WTC11 (cell line): ENCODE results near the gene GPR63. TPM values are rescaled to one million over a fixed set of nuclear protein-coding genes. Genes with fewer than 3 reads are reported as not detected.

ENCODE experiments used
- ATAC-seq: fragments of 200-7000 bp; cut with Tn5 transposase; 2 replicates; pipeline ENCODE4 v1.10.0; 2021; ENCODE audit warnings: mild to moderate bottlenecking, moderate library complexity
- CTCF ChIA-PET: fragments of 300-600 bp; sonication (Branson Sonifier 250); formaldehyde crosslinking; loops from one replicate; lab custom pipeline; 2021; ENCODE audit warnings: antibody characterized with exemption; lab: Charles Lee
- POLR2A ChIA-PET: fragments of 350-600 bp; sonication (Branson Sonifier 250); formaldehyde crosslinking; loops from one replicate; lab custom pipeline; 2021; ENCODE audit warnings: antibody characterized with exemption; lab: Charles Lee
- DNase-seq: peaks from one replicate; pipeline ENCODE4 v3.0.0; 2021; ENCODE audit warnings: low spot score
- H3K27ac Mint-ChIP-seq: 2 replicates; pipeline ENCODE4 v1.8.0; 2021; ENCODE audit warnings: mixed read lengths
- H3K27me3 Mint-ChIP-seq: 2 replicates; pipeline ENCODE4 v1.8.0; 2021; ENCODE audit warnings: low read depth, mild to moderate bottlenecking, moderate library complexity, mixed read lengths
- H3K36me3 Mint-ChIP-seq: 2 replicates; pipeline ENCODE4 v1.8.0; 2021; ENCODE audit warnings: mixed read lengths
- H3K4me1 Mint-ChIP-seq: 2 replicates; pipeline ENCODE4 v1.8.0; 2022; ENCODE audit warnings: mixed read lengths
- H3K4me3 Mint-ChIP-seq: 2 replicates; pipeline ENCODE4 v1.8.0; 2021; ENCODE audit warnings: mild to moderate bottlenecking, moderate library complexity, mixed read lengths
- H3K9me3 Mint-ChIP-seq: 2 replicates; pipeline ENCODE4 v1.8.0; 2021; ENCODE audit warnings: mixed read lengths
- ATF1 ChIP-seq: sonication (generic); formaldehyde crosslinking; IDR thresholded peaks from 2 replicates; pipeline ENCODE4 v1.8.1; 2023; ENCODE audit warnings: mild to moderate bottlenecking, moderate library complexity, missing genetic modification reagents
- CREM ChIP-seq: sonication (generic); formaldehyde crosslinking; IDR thresholded peaks from 2 replicates; pipeline ENCODE4 v1.8.1; 2022; ENCODE audit warnings: mild to moderate bottlenecking, missing genetic modification reagents, moderate library complexity
- ESRRA ChIP-seq: sonication (generic); formaldehyde crosslinking; IDR thresholded peaks from 2 replicates; pipeline ENCODE4 v1.8.1; 2022; ENCODE audit warnings: mild to moderate bottlenecking, missing genetic modification reagents, borderline replicate concordance
- FOXJ3 ChIP-seq: sonication (generic); formaldehyde crosslinking; IDR thresholded peaks from 2 replicates; pipeline ENCODE4 v1.9.0; 2021; ENCODE audit warnings: missing genetic modification reagents, mild to moderate bottlenecking, borderline replicate concordance
- FOXK1 ChIP-seq: sonication (generic); formaldehyde crosslinking; IDR thresholded peaks from 2 replicates; pipeline ENCODE4 v1.8.0; 2022; ENCODE audit warnings: mild to moderate bottlenecking, moderate library complexity, missing genetic modification reagents
- GABPB1 ChIP-seq: sonication (generic); formaldehyde crosslinking; IDR thresholded peaks from 2 replicates; pipeline ENCODE4 v1.8.1; 2023; ENCODE audit warnings: mild to moderate bottlenecking, missing genetic modification reagents
- MYBL2 ChIP-seq: sonication (generic); formaldehyde crosslinking; IDR thresholded peaks from 2 replicates; pipeline ENCODE4 v1.8.1; 2023; ENCODE audit warnings: mild to moderate bottlenecking, moderate library complexity, missing genetic modification reagents
- RELA ChIP-seq: sonication (generic); formaldehyde crosslinking; IDR thresholded peaks from 2 replicates; pipeline ENCODE4 v1.8.1; 2022; ENCODE audit warnings: missing genetic modification reagents, mild to moderate bottlenecking, borderline replicate concordance
- RORB ChIP-seq: fragments of 250-450 bp; sonication (Bioruptor Pico); IDR thresholded peaks from 2 replicates; pipeline ENCODE4 v1.9.0; 2021; ENCODE audit warnings: mild to moderate bottlenecking
- SOX15 ChIP-seq: fragments of 250-450 bp; sonication (Bioruptor Pico); IDR thresholded peaks from 2 replicates; pipeline ENCODE4 v1.9.0; 2021; ENCODE audit warnings: mild to moderate bottlenecking
- TCF7 ChIP-seq: sonication (generic); formaldehyde crosslinking; IDR thresholded peaks from 2 replicates; pipeline ENCODE4 v1.8.0; 2022; ENCODE audit warnings: mild to moderate bottlenecking, low read depth, missing genetic modification reagents, moderate library complexity
- TEAD4 ChIP-seq: sonication (generic); formaldehyde crosslinking; IDR thresholded peaks from 2 replicates; pipeline ENCODE4 v1.8.0; 2022; ENCODE audit warnings: mild to moderate bottlenecking, missing genetic modification reagents
- TP53 ChIP-seq: sonication (generic); formaldehyde crosslinking; IDR thresholded peaks from 2 replicates; pipeline ENCODE4 v1.8.1; 2023; ENCODE audit warnings: mild to moderate bottlenecking, missing genetic modification reagents
- total RNA-seq: library from RNA; stranded (reverse); gene quantifications from 3 replicates; pipeline ENCODE4 v1.2.3, GENCODE V29; 2021
- TF ChIP-seq, protein P1 (sequence below): fragments of 250-450 bp; sonication (Bioruptor Pico); IDR thresholded peaks from 2 replicates; pipeline ENCODE4 v1.9.0; 2021; ENCODE audit warnings: mild to moderate bottlenecking
- TF ChIP-seq, protein P2 (sequence below): sonication (generic); formaldehyde crosslinking; IDR thresholded peaks from 2 replicates; pipeline ENCODE4 v1.8.1; 2023; ENCODE audit warnings: mild to moderate bottlenecking, missing genetic modification reagents, borderline replicate concordance
- TF ChIP-seq, protein P3 (sequence below): sonication (generic); formaldehyde crosslinking; IDR thresholded peaks from 2 replicates; pipeline ENCODE4 v1.8.0; 2023; ENCODE audit warnings: mild to moderate bottlenecking, missing genetic modification reagents
- TF ChIP-seq, protein P4 (sequence below): sonication (generic); formaldehyde crosslinking; IDR thresholded peaks from 2 replicates; pipeline ENCODE4 v1.8.0; 2023; ENCODE audit warnings: missing genetic modification reagents, mild to moderate bottlenecking, borderline replicate concordance
- TF ChIP-seq, protein P5 (sequence below): sonication (generic); formaldehyde crosslinking; IDR thresholded peaks from 2 replicates; pipeline ENCODE4 v1.8.0; 2022; ENCODE audit warnings: mild to moderate bottlenecking, missing genetic modification reagents
- TF ChIP-seq, protein P6 (sequence below): fragments of 250-450 bp; sonication (Bioruptor Pico); IDR thresholded peaks from 2 replicates; pipeline ENCODE4 v1.9.0; 2021; ENCODE audit warnings: moderate library complexity, mild to moderate bottlenecking, inconsistent platforms, borderline replicate concordance

GPR63 gene
- total RNA-seq, 1 experiment from 2014 or later, result 7.8 TPM

DNA sequence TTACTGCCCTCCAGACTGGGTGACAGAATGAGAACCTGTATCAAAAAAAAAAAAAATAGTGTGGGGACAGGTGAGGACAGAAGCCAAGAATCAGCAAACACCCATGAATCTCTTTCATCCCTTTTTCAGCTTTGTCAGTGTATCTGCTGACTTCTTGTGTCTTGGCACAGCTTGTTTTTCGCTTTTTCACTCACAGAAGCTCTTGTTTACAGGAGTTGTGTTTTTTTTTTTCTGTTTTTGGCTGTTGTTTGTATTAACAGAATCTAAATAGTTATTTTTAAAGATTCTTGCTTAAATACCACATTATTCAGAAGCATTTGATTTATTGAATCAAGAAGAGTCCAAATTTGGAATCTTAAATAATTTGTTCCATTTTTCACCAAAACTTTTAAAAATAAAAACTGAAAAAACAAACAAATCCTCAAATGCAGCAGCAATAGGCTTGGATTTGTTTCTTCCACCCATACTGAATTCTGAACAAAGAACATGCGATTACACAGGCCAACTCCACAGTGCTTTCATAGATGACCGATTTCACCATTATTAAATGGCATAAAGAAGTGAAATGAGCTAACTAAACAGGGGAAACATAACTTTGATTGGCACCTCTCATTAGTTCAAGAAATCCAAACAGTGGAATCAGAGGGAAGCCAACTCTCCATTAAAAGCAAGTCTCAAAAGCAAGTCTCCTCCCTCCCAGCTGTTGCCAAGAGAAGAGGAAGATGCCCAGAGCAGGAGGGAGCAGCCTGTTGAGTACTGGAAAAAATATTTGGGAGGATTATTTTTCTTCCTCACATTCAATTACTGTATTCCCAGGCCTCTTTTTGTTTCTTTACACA is 27.2 kb upstream of the GPR63 start (continued):
- TF ChIP-seq, protein P1, sequence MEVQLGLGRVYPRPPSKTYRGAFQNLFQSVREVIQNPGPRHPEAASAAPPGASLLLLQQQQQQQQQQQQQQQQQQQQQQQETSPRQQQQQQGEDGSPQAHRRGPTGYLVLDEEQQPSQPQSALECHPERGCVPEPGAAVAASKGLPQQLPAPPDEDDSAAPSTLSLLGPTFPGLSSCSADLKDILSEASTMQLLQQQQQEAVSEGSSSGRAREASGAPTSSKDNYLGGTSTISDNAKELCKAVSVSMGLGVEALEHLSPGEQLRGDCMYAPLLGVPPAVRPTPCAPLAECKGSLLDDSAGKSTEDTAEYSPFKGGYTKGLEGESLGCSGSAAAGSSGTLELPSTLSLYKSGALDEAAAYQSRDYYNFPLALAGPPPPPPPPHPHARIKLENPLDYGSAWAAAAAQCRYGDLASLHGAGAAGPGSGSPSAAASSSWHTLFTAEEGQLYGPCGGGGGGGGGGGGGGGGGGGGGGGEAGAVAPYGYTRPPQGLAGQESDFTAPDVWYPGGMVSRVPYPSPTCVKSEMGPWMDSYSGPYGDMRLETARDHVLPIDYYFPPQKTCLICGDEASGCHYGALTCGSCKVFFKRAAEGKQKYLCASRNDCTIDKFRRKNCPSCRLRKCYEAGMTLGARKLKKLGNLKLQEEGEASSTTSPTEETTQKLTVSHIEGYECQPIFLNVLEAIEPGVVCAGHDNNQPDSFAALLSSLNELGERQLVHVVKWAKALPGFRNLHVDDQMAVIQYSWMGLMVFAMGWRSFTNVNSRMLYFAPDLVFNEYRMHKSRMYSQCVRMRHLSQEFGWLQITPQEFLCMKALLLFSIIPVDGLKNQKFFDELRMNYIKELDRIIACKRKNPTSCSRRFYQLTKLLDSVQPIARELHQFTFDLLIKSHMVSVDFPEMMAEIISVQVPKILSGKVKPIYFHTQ (CRISPR knock-in tag), result no peak
- TF ChIP-seq, protein P2, sequence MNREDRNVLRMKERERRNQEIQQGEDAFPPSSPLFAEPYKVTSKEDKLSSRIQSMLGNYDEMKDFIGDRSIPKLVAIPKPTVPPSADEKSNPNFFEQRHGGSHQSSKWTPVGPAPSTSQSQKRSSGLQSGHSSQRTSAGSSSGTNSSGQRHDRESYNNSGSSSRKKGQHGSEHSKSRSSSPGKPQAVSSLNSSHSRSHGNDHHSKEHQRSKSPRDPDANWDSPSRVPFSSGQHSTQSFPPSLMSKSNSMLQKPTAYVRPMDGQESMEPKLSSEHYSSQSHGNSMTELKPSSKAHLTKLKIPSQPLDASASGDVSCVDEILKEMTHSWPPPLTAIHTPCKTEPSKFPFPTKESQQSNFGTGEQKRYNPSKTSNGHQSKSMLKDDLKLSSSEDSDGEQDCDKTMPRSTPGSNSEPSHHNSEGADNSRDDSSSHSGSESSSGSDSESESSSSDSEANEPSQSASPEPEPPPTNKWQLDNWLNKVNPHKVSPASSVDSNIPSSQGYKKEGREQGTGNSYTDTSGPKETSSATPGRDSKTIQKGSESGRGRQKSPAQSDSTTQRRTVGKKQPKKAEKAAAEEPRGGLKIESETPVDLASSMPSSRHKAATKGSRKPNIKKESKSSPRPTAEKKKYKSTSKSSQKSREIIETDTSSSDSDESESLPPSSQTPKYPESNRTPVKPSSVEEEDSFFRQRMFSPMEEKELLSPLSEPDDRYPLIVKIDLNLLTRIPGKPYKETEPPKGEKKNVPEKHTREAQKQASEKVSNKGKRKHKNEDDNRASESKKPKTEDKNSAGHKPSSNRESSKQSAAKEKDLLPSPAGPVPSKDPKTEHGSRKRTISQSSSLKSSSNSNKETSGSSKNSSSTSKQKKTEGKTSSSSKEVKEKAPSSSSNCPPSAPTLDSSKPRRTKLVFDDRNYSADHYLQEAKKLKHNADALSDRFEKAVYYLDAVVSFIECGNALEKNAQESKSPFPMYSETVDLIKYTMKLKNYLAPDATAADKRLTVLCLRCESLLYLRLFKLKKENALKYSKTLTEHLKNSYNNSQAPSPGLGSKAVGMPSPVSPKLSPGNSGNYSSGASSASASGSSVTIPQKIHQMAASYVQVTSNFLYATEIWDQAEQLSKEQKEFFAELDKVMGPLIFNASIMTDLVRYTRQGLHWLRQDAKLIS (CRISPR knock-in tag), result no peak
- TF ChIP-seq, protein P3, sequence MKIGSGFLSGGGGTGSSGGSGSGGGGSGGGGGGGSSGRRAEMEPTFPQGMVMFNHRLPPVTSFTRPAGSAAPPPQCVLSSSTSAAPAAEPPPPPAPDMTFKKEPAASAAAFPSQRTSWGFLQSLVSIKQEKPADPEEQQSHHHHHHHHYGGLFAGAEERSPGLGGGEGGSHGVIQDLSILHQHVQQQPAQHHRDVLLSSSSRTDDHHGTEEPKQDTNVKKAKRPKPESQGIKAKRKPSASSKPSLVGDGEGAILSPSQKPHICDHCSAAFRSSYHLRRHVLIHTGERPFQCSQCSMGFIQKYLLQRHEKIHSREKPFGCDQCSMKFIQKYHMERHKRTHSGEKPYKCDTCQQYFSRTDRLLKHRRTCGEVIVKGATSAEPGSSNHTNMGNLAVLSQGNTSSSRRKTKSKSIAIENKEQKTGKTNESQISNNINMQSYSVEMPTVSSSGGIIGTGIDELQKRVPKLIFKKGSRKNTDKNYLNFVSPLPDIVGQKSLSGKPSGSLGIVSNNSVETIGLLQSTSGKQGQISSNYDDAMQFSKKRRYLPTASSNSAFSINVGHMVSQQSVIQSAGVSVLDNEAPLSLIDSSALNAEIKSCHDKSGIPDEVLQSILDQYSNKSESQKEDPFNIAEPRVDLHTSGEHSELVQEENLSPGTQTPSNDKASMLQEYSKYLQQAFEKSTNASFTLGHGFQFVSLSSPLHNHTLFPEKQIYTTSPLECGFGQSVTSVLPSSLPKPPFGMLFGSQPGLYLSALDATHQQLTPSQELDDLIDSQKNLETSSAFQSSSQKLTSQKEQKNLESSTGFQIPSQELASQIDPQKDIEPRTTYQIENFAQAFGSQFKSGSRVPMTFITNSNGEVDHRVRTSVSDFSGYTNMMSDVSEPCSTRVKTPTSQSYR (CRISPR knock-in tag), result no peak
- no peak for TF ChIP-seq ATF1 (CRISPR knock-in tag)
- TF ChIP-seq RORB (CRISPR knock-in tag), result no peak
- TF ChIP-seq MYBL2 (CRISPR knock-in tag), result no peak
- TF ChIP-seq, protein P4, sequence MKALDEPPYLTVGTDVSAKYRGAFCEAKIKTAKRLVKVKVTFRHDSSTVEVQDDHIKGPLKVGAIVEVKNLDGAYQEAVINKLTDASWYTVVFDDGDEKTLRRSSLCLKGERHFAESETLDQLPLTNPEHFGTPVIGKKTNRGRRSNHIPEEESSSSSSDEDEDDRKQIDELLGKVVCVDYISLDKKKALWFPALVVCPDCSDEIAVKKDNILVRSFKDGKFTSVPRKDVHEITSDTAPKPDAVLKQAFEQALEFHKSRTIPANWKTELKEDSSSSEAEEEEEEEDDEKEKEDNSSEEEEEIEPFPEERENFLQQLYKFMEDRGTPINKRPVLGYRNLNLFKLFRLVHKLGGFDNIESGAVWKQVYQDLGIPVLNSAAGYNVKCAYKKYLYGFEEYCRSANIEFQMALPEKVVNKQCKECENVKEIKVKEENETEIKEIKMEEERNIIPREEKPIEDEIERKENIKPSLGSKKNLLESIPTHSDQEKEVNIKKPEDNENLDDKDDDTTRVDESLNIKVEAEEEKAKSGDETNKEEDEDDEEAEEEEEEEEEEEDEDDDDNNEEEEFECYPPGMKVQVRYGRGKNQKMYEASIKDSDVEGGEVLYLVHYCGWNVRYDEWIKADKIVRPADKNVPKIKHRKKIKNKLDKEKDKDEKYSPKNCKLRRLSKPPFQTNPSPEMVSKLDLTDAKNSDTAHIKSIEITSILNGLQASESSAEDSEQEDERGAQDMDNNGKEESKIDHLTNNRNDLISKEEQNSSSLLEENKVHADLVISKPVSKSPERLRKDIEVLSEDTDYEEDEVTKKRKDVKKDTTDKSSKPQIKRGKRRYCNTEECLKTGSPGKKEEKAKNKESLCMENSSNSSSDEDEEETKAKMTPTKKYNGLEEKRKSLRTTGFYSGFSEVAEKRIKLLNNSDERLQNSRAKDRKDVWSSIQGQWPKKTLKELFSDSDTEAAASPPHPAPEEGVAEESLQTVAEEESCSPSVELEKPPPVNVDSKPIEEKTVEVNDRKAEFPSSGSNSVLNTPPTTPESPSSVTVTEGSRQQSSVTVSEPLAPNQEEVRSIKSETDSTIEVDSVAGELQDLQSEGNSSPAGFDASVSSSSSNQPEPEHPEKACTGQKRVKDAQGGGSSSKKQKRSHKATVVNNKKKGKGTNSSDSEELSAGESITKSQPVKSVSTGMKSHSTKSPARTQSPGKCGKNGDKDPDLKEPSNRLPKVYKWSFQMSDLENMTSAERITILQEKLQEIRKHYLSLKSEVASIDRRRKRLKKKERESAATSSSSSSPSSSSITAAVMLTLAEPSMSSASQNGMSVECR (CRISPR knock-in tag), result no peak
- TF ChIP-seq TP53 (CRISPR knock-in tag), result no peak

DNA sequence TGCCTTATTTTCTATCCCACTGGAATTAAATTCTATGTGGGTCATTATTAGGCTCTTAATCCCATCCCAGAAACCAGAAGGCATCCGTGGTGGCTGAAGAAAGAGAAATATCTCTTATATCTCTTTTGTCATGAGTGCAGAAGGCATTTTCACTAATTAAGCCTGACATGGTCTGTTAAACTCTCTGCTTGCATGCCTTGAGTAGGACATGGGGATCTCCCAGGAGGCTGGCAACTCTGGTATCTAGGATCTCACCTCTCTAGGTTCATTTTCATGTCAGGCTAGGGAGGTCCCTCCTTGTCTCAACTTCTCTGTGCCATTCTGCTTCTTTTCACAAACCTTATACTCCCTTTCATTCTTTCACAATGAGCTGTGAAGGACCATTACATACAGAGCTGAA is 25.3 kb upstream of the GPR63 start:
- ChIA-PET CTCF (no interaction called here), POLR2A (no interaction called here)
- Mint-ChIP-seq H3K4me1 (peaks cover 5% of the 10 kb centered on the region; the same call in 1 of the 2 replicates), H3K36me3 (peaks cover 19% of the 10 kb centered on the region), H3K27me3 (no peaks in the 10 kb centered on the region), H3K27ac (no peak overlapping the region), H3K9me3 (peaks cover 34% of the 10 kb centered on the region), H3K4me3 (no peak overlapping the region)
- DNase-seq, result no peak
- no peak for ATAC-seq
- TF ChIP-seq TEAD4 (CRISPR knock-in tag) (no peak), FOXJ3 (CRISPR knock-in tag) (no peak), ESRRA (no peak), FOXK1 (CRISPR knock-in tag) (no peak), RELA (no peak), RORB (CRISPR knock-in tag) (no peak), CREM (CRISPR knock-in tag) (no peak), GABPB1 (CRISPR knock-in tag) (no peak), SOX15 (CRISPR knock-in tag) (no peak), TCF7 (CRISPR knock-in tag) (no peak)
- TF ChIP-seq, protein P5, sequence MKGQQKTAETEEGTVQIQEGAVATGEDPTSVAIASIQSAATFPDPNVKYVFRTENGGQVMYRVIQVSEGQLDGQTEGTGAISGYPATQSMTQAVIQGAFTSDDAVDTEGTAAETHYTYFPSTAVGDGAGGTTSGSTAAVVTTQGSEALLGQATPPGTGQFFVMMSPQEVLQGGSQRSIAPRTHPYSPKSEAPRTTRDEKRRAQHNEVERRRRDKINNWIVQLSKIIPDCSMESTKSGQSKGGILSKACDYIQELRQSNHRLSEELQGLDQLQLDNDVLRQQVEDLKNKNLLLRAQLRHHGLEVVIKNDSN (CRISPR knock-in tag), result no peak
- TF ChIP-seq, protein P6, sequence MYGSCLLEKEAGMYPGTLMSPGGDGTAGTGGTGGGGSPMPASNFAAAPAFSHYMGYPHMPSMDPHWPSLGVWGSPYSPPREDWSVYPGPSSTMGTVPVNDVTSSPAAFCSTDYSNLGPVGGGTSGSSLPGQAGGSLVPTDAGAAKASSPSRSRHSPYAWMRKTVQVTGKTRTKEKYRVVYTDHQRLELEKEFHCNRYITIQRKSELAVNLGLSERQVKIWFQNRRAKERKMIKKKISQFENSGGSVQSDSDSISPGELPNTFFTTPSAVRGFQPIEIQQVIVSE (CRISPR knock-in tag), result no peak
